HL-60 (cell line): Measurements from ENCODE around the gene KAT6B.

Experiments used
- POLR2AphosphoS5 ChIP-seq: IDR thresholded peaks from 2 replicates; pipeline ENCODE4 v1.6.1; 2012; ENCODE audit warnings: low read depth
- TF ChIP-seq, protein P1 (sequence below): IDR thresholded peaks from one replicate; pipeline ENCODE4 v1.5.1; 2011; ENCODE audit warnings: low read length, control low read depth, inconsistent platforms; ENCODE audit not compliant: insufficient read depth

DNA sequence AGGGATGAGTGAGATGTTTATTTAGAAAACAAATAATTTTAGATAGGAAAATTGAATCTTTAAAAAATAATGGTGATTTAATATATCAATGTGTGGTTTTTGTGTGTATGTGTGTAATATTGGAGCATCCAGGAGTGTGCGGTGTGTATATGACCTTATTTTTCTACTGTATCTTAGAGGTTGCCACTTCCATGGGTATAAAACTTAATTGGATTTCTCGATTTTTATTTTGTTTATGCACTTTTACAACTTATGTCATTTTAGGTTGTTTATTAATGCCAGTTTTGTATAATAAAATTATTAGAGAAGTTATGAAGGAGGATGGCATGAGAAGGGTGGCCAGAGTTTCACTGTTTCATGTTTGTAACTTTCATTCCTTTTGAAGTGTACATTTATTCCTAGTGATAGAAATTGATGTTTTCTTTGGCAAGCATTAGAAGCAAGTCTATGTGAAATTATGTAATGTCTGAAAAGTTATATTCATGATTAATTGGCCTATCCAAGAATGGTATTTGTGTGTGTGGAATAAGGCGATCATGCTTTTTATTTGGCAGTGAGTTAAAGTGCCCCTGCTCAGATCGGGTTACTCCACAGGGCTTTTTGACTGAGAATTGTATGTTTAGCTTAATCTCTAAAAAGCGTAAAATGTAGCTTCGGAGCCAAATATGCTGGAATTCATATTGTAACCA is 110.3 kb downstream of the KAT6B start:
- TF ChIP-seq, protein P1, sequence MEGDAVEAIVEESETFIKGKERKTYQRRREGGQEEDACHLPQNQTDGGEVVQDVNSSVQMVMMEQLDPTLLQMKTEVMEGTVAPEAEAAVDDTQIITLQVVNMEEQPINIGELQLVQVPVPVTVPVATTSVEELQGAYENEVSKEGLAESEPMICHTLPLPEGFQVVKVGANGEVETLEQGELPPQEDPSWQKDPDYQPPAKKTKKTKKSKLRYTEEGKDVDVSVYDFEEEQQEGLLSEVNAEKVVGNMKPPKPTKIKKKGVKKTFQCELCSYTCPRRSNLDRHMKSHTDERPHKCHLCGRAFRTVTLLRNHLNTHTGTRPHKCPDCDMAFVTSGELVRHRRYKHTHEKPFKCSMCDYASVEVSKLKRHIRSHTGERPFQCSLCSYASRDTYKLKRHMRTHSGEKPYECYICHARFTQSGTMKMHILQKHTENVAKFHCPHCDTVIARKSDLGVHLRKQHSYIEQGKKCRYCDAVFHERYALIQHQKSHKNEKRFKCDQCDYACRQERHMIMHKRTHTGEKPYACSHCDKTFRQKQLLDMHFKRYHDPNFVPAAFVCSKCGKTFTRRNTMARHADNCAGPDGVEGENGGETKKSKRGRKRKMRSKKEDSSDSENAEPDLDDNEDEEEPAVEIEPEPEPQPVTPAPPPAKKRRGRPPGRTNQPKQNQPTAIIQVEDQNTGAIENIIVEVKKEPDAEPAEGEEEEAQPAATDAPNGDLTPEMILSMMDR: no peak
- TF ChIP-seq POLR2AphosphoS5: no peak
